Esophagus muscularis mucosa (tissue), 4 donors: Measurements from ENCODE around the gene NPTXR.
"Not testable (repeated sequence)": the region's sequence is repeated elsewhere in the genome, so short reads cannot be mapped to it uniquely, and the experiment has no call there.

Source experiments
- CTCF ChIP-seq, 3 experiments: fragments of 200-600 bp in 2 of 3; fragments of 450-650 bp in 1 of 3; sonication (generic) in 2 of 3; IDR thresholded peaks; one replicate each; pipeline ENCODE4 v1.5.1; 2017 to 2019; ENCODE audit warnings: antibody characterized with exemption in 3 of 3, mild to moderate bottlenecking in 2 of 3, moderate library complexity in 1 of 3
- EP300 ChIP-seq: sonication (generic); formaldehyde crosslinking; IDR thresholded peaks from one replicate; pipeline ENCODE4 v1.6.1; 2017; ENCODE audit warnings: antibody characterized with exemption
- POLR2A ChIP-seq: fragments of 450-650 bp; IDR thresholded peaks from one replicate; pipeline ENCODE4 v1.6.1; 2017; ENCODE audit warnings: antibody characterized with exemption, moderate library complexity, mild to moderate bottlenecking, low read depth
- POLR2AphosphoS5 ChIP-seq, 2 donors: sonication (generic); formaldehyde crosslinking; IDR thresholded peaks; one replicate each; pipeline ENCODE4 v1.6.1; 2017; ENCODE audit warnings: antibody characterized with exemption in 2 of 2

- TF ChIP-seq CTCF (IDR thresholded peaks at IDR 0.05); POLR2AphosphoS5 (IDR thresholded peaks at IDR 0.05); EP300; POLR2A: not testable (repeated sequence)
Measured at GRCh38 chr22:38853883-38854282, 10.1 kb upstream of the NPTXR start.
